Kidney (tissue), 14 donors: ENCODE results near the gene PNPLA1. TPM values are rescaled to one million over a fixed set of nuclear protein-coding genes. Genes with fewer than 3 reads are reported as not detected.

Experiments used
- DNase-seq, 5 donors: peaks; one replicate each; pipeline ENCODE4 v3.0.0-alpha.2; 2013 to 2020
- FAIRE-seq: peaks from 2 replicates; lab custom pipeline; 2012; peaks lifted over from hg19 to GRCh38; lab: Jason Lieb, UNC
- H3K27ac ChIP-seq, 2 donors: one replicate each; pipeline ENCODE4 v1.7.0; 2013; ENCODE audit warnings: low read depth in 2 of 2, low read length in 2 of 2, inconsistent platforms in 1 of 2
- H3K27me3 ChIP-seq: one replicate; pipeline ENCODE4 v1.7.1; 2013; ENCODE audit warnings: low read length, inconsistent platforms; ENCODE audit not compliant: control insufficient read depth, insufficient read depth
- H3K36me3 ChIP-seq, 3 donors: one replicate each; pipeline versions ENCODE4 v1.7.0 to v1.7.1; 2013; ENCODE audit warnings: low read length in 3 of 3, control low read depth in 1 of 3, inconsistent platforms in 1 of 3; ENCODE audit not compliant: insufficient read depth in 3 of 3, control insufficient read depth in 2 of 3
- H3K4me1 ChIP-seq, 3 donors: one replicate each; pipeline versions ENCODE4 v1.7.0 to v1.7.1; 2013; ENCODE audit warnings: low read length in 3 of 3, inconsistent platforms in 1 of 3, low read depth in 1 of 3; ENCODE audit not compliant: control insufficient read depth in 2 of 3, insufficient read depth in 2 of 3
- H3K4me3 ChIP-seq, 3 donors: one replicate each; pipeline versions ENCODE4 v1.7.0 to v1.8.1; 2013; ENCODE audit warnings: low read length in 3 of 3, control low read depth in 1 of 3, inconsistent platforms in 1 of 3
- H3K9ac ChIP-seq, 3 donors: one replicate each; pipeline versions ENCODE4 v1.7.0 to v1.7.1; 2013; ENCODE audit warnings: low read length in 3 of 3, control low read depth in 1 of 3, inconsistent platforms in 1 of 3
- H3K9me3 ChIP-seq, 3 donors: one replicate each; pipeline versions ENCODE4 v1.7.0 to v1.7.1; 2013; ENCODE audit warnings: low read length in 3 of 3, control low read depth in 1 of 3, inconsistent platforms in 1 of 3; ENCODE audit not compliant: control insufficient read depth in 2 of 3, insufficient read depth in 1 of 3
- intact Hi-C: fragments of 100-400 bp; cut with DNase I; formaldehyde crosslinking; loops from one replicate; pipeline ENCODE4 v1.11.1; 2022
- polyA plus RNA-seq: library from polyadenylated mRNA; stranded (reverse); fragments of 350-450 nt; fragmentation: Illumina TruSeq; extraction: RNeasy Lipid Tissue Mini Kit (QIAGEN cat#74804); gene quantifications from one replicate; pipeline ENCODE4 v1.2.3, GENCODE V29; 2014; ENCODE audit warnings: low read depth, low replicate concordance; ENCODE audit not compliant: insufficient read depth
- total RNA-seq: library from RNA; stranded (reverse); fragmentation: NEBNext Ultra II Directional; extraction: Animal tissue kit (Norgen Biotek cat#: 25700); gene quantifications from one replicate; pipeline ENCODE4 v1.2.1, GENCODE V29; 2021
- TF ChIP-seq, protein P1 (sequence below): IDR thresholded peaks from 3 replicates; pipeline ENCODE4 v1.5.1; 2012; ENCODE audit warnings: mild to moderate bottlenecking, moderate library complexity, borderline replicate concordance; ENCODE audit not compliant: insufficient read depth; ENCODE audit errors: extremely low read depth
- donor health status: control.
- donor health status: control.
- donor health status: control.
- donor health status: control.
- donor health status: control.
- donor health status: DM: yes; HTN: yes; CAD: no.
- donor health status: Normal renal cell carcinoma (clear cell type).

PNPLA1 gene
- total and polyA plus RNA-seq, 2 donors from 2014 or later = 0.19 to 1.2 TPM

DNA sequence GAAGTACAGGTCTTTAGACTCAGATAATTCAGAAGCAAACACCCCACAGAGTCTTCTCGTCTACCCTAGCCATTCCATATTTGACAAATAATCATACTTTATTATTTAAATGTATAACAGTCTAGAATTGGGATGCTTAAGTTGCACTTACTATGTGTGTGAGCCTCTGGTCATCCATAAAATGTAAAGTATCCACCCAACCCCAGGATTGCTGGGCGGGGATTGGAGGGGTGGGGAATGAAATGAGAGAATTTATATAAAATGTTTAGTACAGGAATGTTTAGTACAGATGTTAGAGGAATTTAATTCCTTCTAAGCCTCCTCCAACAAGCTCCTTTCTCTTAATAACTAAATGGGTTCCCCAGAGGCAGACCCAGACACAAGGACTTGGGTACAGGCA, 50.0 kb downstream of the PNPLA1 start:
- no peaks in the 10 kb centered on the region for H3K9me3 ChIP-seq
- no peak overlapping the region for H3K4me3 ChIP-seq
- no peak overlapping the region for H3K27ac ChIP-seq
- H3K36me3 ChIP-seq = no peaks in the 10 kb centered on the region
- intact Hi-C loops = no loop called here
- no peaks in the 10 kb centered on the region for H3K27me3 ChIP-seq
- no peak overlapping the region for H3K9ac ChIP-seq
- no peak for FAIRE-seq
- TF ChIP-seq, protein P1, sequence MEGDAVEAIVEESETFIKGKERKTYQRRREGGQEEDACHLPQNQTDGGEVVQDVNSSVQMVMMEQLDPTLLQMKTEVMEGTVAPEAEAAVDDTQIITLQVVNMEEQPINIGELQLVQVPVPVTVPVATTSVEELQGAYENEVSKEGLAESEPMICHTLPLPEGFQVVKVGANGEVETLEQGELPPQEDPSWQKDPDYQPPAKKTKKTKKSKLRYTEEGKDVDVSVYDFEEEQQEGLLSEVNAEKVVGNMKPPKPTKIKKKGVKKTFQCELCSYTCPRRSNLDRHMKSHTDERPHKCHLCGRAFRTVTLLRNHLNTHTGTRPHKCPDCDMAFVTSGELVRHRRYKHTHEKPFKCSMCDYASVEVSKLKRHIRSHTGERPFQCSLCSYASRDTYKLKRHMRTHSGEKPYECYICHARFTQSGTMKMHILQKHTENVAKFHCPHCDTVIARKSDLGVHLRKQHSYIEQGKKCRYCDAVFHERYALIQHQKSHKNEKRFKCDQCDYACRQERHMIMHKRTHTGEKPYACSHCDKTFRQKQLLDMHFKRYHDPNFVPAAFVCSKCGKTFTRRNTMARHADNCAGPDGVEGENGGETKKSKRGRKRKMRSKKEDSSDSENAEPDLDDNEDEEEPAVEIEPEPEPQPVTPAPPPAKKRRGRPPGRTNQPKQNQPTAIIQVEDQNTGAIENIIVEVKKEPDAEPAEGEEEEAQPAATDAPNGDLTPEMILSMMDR = no peak
- H3K4me1 ChIP-seq = no peaks in the 10 kb centered on the region
- DNase-seq = no peak

DNA sequence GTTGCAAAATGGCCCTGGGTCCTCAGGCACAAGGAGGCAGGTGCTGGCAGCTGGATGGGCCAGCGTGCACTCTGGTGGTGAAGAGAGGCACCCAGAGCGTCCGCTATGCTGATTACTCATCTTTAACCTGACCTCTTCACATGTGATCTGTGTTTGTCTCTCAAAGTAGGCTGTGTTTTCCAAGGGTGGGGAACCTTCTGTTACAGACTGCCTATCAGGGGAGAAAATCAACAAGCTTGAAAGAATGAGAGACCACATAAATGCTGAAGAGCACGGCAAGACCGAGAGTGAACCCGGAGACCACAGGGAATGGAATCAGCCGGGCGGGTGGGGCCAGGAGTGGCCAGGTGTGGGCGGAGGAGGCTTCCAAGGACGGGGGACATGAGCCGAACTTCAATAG, 50.6 kb downstream of the PNPLA1 start:
- TF ChIP-seq, protein P1 = no peak
- DNase-seq (no peak), FAIRE-seq (no peak)
- Histone ChIP-seq H3K9me3 (no peaks in the 10 kb centered on the region), H3K27me3 (no peaks in the 10 kb centered on the region), H3K4me3 (no peak overlapping the region), H3K4me1 (no peaks in the 10 kb centered on the region), H3K9ac (no peak overlapping the region), H3K27ac (no peak overlapping the region), H3K36me3 (no peaks in the 10 kb centered on the region)
- intact Hi-C loops = no loop called here

DNA sequence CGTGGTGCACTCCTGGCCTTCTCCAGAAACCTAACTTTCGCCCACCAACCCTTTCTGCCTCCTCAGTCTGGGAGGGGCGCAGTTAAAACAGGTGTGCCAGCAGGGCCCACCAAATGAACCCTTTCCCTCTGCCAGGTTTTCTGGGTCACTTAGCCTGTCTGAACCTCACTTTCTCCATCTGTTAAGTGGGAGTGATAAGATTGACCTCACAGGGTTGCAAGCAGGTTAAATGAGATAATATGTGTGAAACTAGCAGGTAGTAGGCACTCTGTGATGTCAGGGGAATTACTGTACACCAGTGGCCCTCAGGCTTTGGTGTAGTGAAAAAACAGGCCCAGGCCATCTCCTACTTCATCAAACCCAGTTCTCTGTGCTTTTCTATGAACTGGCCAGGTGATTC, 52.7 kb downstream of the PNPLA1 start:
- intact Hi-C loops = no loop called here
- H3K27ac ChIP-seq = no peak overlapping the region
- no peaks in the 10 kb centered on the region for H3K9me3 ChIP-seq
- no peak overlapping the region for H3K4me3 ChIP-seq
- FAIRE-seq (no peak), DNase-seq (no peak)
- no peaks in the 10 kb centered on the region for H3K27me3 ChIP-seq
- no peak overlapping the region for H3K9ac ChIP-seq
- no peaks in the 10 kb centered on the region for H3K4me1 ChIP-seq
- H3K36me3 ChIP-seq = no peaks in the 10 kb centered on the region
- TF ChIP-seq, protein P1 = no peak

DNA sequence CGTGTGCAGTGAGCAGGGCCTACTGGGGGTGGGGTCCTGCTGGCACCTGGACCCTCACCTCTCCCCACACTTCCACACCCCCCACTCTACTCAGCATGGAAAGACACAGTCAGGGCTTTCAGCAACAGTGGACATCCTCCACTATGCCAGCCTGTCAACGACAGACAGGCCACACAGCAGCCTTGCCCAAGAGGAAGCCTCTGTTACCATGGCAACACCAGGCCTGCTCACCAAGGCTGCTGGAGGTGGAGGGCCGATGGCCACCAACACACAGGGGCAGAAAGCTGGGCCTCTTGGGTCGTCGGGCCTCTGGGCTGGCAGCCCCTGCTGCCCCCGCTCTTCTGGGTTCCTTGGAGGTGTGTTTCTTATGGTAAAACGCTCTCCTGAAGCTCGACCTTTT, 53.2 kb downstream of the PNPLA1 start:
- Histone ChIP-seq H3K27me3 (no peaks in the 10 kb centered on the region), H3K4me1 (no peaks in the 10 kb centered on the region), H3K27ac (no peak overlapping the region), H3K9ac (no peak overlapping the region), H3K4me3 (no peak overlapping the region), H3K36me3 (no peaks in the 10 kb centered on the region), H3K9me3 (no peaks in the 10 kb centered on the region)
- no peak for FAIRE-seq
- TF ChIP-seq, protein P1 = no peak
- intact Hi-C loops = no loop called here
- DNase-seq = no peak
